GM19043 (cell line): ENCODE data around the gene CDKN2D.
"Not testable (repeated sequence)": the region's sequence is repeated elsewhere in the genome, so short reads cannot be mapped to it uniquely, and the experiment has no call there.

Source experiments
- ATAC-seq: cut with Tn5 transposase; IDR thresholded peaks from one replicate; pipeline ENCODE4 v1.9.1; 2021; ENCODE audit warnings: low read depth; ENCODE audit not compliant: unreplicated experiment

CDKN2D gene

DNA sequence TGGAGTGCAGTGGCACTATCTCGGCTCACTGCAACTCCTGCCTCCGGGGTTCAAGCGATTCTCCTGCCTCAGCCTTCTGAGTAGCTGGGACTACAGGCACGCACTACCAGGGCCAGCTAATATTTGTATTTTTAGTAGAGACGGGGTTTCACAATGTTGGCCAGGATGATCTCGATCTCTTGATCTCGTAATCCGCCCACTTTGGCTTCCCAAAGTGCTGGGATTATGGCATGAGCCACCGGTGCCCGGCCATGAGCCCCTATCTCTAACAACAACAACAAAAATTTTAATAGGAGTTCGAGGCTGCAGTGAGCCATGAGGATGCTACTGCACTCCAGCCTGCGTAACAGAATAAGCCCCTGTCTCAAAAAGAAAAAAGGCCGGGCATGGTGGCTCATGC lies 13.3 kb upstream of the CDKN2D start:
- no peak for ATAC-seq

DNA sequence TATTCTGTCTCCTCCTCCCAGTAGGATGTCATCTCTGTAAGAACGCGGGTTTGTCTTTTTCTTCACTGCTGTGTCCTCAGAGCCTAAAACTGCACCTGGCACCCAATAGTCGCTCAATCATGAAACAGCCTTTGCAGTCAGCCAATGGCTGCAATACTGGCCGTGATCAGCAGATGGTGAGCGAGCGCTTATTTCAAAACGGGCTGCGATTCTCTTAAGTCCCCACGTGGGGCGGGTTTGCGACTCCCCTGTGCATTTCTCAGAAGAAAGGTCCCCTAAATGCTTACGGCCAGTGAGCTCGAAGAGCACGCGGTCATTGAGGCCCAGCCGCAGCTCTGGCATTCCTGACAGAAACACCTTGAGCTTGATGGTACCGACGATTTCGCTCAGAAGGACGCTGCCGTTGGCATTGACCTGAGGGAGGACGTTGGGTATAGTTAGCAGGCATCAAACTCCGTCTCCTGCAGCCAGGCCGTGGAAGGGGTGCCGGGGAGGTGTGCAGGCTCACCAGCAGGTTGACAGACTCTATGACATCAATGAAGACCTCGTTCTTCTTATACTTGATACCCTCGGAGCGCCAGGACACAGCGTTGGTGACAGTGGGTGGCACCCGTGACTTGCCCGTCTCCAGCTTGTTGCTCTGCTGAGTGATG lies 12.3 kb upstream of the CDKN2D start:
- ATAC-seq: no peak

DNA sequence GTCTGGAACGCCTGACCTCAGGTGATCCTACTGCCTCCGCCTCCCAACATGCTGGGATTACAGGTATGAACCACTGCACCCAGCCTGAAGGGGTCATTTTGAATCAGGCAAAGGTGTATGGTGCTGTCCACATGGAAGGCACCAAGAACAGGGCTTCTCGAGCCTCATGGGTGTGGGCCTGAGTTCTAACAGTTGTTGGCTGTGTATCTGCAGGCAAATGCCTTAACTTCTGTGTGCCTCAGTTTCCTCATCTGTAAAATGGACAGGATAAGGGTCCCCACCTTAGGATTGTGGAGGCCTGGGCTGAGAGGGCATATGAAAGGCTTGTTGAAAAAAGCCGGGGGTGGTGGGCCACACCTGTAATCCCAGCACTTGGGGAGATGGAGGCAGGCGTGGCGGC lies 9.2 kb upstream of the CDKN2D start:
- no peak for ATAC-seq

GRCh38 chr19:10575011-10575716 lies 6.4 kb upstream of the CDKN2D start:
- ATAC-seq: no peak

GRCh38 chr19:10574462-10574861 lies 5.7 kb upstream of the CDKN2D start:
- no peak for ATAC-seq

DNA sequence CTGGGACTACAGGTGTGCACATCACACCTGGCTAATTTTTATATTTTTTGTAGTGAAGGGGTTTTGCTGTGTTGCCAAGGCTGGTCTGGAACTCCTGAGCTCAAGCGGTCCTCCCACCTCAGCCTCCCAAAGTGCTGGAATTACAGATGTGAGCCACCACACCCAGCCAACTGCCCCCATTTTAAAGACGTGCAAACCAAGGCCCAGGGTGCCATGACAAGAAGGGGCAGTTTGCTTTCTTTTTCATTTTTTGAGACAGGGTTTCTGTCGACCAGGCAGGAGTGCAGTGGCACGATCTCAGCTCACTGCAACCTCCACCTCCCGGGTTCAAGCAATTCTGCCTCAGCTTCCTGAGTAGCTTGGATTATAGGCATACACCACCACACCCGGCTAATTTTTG lies 5.0 kb upstream of the CDKN2D start:
- ATAC-seq: not testable (repeated sequence)

DNA sequence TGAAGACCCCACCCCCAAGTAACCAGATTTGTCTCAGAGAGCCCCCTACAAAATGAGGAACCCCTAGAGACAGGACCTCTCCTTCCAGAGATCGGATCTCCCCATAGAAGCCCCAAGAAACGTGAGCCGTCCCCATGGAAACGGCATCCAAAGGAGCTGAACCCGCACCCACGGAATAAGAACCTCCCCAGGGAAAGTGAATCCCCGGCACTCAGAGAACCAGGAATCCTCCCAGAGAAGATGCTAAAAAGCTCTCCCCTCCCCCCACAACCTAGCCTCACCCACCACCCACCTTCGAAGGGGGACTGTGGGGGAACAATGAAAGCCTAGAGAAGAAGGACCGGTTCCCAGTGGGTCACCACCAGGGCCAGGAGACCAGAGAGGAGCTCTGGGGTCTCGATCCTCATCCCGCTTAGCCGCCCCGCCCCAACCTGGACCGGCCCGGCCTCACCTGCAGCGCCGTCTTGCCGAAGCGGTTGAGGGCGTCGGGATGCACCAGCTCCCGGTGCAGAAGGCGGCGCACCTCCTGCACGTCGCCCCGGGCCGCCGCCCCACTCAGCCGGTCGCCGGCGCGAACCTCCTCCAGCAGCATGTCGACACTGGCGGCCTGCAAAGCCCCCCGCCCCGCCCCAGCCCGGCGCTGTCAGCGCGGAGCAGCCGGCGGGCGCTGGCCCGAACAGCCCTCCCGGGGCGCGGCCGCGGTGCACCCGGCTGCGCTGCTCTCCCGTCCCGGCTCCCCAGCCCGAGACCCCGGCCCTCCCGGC lies 535 bp downstream of the CDKN2D start:
- ATAC-seq: peak; percentile 4

GRCh38 chr19:10567656-10568055 lies 1.1 kb downstream of the CDKN2D start:
- ATAC-seq: no peak

- no peak for ATAC-seq
Observed at GRCh38 chr19:10566658-10567410, 1.9 kb downstream of the CDKN2D start.

DNA sequence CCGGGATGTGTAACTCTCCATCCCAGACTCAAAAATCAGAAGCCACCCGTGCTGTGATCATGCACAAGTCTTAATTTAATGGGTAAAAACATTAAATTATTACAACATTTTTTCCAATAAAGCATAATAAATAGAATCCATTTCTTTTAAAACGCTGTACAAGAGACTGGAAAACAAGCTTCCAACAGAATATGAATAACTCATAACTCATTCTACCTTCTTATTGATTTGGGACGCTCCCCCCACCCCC lies 2.4 kb downstream of the CDKN2D start:
- ATAC-seq: no peak

DNA sequence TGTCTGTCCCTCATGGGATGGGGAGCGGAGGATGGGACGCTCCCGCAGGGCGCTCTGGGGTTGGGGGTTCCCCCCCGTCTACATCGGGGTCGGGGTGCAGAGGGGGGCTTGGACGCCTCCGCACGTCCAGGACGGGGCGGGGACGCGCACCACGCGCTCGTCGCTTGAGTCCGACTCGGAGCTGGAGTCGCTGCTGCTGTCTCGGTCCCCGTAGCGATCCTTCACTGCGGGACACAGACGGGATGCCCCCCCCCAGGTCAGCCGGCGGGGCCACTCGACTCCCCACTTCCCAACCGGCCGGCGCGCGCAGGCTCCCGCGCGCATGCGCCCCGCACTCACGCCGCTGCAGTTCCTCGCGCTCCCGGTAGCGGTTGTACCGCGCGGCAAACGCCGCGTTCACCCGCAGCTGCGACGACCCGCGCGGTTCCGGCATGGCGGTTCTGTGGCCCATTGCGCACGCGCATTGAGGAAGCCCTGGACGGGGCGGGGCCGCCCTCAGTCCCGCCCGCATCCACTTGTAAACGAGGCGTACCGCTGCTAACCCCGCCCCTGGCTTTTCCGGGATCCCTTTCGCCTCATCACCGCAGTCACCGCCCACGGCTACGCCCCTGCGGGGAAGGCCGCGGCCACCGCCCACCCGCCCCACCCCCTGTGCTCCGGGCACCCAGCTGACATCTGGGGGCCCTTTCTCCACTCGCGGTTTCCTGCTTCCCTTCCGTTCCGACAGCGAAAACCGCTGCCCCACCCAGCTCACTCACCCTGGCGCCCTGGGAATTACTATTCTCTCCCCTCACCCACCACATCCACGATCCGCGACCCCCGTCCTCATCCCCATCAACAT lies 3.0 kb downstream of the CDKN2D start, which contains the start of gene KRI1:
Gene KRI1, minus strand, starts transcription at position 444 of the 841 bp plus-strand sequence. Its CDS starts 11 bp downstream, at position 433.
- ATAC-seq: peak; percentile 22

DNA sequence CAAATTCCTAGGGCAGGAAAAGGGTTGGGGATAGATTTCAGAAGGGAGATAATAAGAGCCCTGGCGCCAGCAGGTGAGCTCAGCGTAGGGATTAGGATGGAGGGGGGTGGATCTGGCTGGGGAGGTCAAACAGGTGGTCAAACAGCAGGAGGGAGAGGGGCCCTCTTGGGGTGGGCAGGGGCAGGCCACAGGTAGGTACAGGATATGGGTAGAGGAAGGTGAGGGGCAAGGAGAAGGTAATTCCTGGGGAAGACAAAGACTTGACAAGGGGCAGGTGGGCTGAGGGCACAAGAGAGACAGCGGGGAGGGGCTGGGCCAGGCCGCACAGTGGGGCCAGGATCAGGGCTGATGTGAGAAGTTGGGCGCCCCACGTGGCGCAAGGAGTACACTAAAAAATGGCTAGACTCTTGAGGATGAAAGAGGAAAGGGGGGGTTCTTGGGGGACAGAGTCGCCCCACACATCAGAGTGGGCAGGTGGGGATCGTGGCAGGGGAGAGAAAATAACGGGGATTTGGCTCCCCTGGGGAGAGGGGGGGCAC lies 3.7 kb downstream of the CDKN2D start:
- no peak for ATAC-seq

DNA sequence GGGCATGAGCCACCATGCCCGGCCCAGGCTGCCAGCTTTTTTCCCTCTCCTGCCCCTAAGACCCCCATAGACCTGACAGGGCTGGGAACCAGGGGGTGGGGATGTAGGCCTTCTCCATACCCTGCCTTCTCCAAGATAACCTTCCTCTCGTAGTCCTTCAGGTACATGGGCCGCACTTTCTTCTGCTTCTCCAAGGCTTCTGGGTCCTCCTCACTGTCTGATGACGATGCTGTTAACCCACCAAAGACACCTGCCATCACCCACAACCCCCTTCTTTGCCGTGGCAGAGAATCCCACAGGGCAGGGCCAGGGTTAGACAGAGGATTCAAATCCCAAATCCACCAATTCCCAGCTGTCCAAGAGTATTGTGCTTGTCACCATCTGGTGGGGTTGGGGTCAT lies 6.2 kb downstream of the CDKN2D start:
- ATAC-seq: no peak

DNA sequence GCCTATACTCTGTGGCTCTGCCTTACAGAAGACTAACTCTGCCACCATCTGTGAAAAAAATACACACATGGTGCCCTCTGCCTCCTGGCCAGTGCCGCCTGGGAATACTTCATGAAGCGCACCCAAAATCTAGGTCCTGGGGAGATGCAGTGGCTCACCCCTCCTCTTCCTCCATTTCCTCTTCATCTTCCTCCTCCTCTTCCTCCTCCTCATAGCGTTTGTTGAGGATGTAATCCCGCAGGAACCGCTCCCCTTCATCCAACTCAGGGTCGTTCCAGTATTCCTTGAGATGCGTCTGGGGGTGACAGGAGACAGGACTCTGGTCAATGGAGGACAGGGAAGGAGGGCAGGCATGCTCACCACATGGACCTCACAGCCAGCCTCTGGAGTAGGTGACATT lies 8.6 kb downstream of the CDKN2D start:
- no peak for ATAC-seq

DNA sequence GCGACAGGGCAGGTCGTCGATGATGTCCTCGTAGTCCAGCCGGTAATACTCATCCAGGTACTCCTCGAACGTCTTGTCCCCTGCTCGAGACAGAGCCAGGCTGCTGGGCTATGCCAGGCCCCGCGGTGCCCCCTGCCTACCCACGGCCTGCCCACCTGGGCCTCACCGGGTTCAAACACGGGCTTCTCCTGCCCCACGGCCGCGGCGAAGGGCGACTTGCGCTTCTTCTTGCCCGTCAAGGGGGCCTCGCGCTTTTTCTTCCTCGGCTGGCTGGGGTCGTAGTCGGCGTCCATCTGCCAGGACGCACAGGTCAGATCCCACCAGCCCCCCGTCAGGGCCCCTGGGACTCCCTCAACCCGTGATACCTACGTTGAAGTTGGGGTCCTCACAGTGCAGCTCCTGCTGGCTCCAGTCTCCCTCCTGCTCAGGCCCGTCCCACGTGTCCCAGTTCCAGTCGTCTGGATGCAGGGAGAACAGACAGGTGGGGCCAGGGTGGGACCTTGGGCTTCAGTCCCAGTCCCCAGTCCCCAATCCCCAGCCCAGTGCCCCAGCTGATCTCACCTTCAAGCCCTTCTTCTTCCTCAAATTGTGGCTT lies 11.1 kb downstream of the CDKN2D start:
- no peak for ATAC-seq

DNA sequence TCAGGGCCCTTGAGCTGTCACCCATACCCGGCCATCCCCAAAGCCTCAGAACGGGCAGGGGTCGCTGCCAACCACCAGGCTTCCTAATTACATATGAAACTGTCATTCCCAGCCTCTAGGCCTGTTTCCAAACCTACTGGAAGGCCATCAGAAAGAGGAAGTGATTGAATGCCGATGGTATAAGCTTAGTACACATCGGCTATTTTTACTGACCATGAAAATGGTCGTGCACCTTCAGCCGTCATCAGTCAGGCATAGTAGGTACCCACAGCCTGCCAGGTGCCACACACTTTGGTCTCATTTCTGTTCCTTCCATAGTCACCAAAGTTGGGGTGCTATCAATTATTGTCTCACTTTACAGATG lies 13.2 kb downstream of the CDKN2D start:
- no peak for ATAC-seq

- ATAC-seq: no peak
Observed at GRCh38 chr19:10554760-10555609, 13.8 kb downstream of the CDKN2D start.

GRCh38 chr19:10553943-10554381 lies 14.8 kb downstream of the CDKN2D start:
- ATAC-seq: no peak
